HepG2 (cell line): ENCODE measurements around the gene HMGN5. TPM values are rescaled to one million over a fixed set of nuclear protein-coding genes. Genes with fewer than 3 reads are reported as not detected.

Source experiments
- ATAC-seq: fragments of 200-7000 bp; cut with Tn5 transposase; 3 replicates; pipeline ENCODE4 v1.9.1; 2020; ENCODE audit warnings: mild to moderate bottlenecking, moderate library complexity
- BruUV-seq: library from RNA; stranded (reverse); fragments of 400-500 nt; replicated peaks from 2 replicates; lab custom pipeline; 2021; lab: Mats Ljungman, UMichigan
- CTCF ChIA-PET: fragments of 300-600 bp; formaldehyde crosslinking; extraction: SDS; loops from one replicate; lab custom pipeline; 2021; ENCODE audit warnings: low total read pairs, inconsistent platforms, low intra/inter-chr PET ratio; lab: Yijun Ruan, JAX
- POLR2A ChIA-PET: fragments of 350-600 bp; sonication (Branson Sonifier 250); formaldehyde crosslinking; loops from one replicate; lab custom pipeline; 2020; ENCODE audit warnings: antibody characterized with exemption, inconsistent platforms; lab: Yijun Ruan, JAX
- DNase-seq: peaks from one replicate; pipeline ENCODE4 v3.0.0-alpha.2; 2015; ENCODE audit warnings: low spot score
- FAIRE-seq: peaks from 3 replicates; lab custom pipeline; 2011; peaks lifted over from hg19 to GRCh38; lab: Jason Lieb, UNC
- H2AFZ ChIP-seq: one replicate; pipeline ENCODE4 v1.6.1; 2011; ENCODE audit warnings: low read length, inconsistent platforms
- H3K27ac ChIP-seq: fragments of 300-600 bp; 3 replicates; pipeline ENCODE4 v1.8.0; 2011; ENCODE audit warnings: mixed run types, mild to moderate bottlenecking, mixed read lengths, low read length, inconsistent platforms; ENCODE audit not compliant: insufficient read depth; ENCODE audit errors: extremely low read length
- H3K27me3 ChIP-seq, 2 experiments: fragments of 200-600 bp in 1 of 2; 2 replicates in 1 of 2; 3 replicates in 1 of 2; pipeline versions ENCODE4 v1.6.0 to v1.8.0; 2011; ENCODE audit warnings: low read length in 2 of 2, mild to moderate bottlenecking in 2 of 2, moderate library complexity in 2 of 2, inconsistent platforms in 1 of 2; ENCODE audit not compliant: insufficient read depth in 2 of 2, control insufficient read depth in 1 of 2
- H3K36me3 ChIP-seq, 2 experiments: fragments of 200-600 bp in 1 of 2; replicated peaks in 1 of 2; 2 replicates in 1 of 2; 3 replicates in 1 of 2; pipeline versions ENCODE4 v1.5.1 to v1.8.0; 2011; ENCODE audit warnings: low read length in 2 of 2, inconsistent platforms in 1 of 2; ENCODE audit not compliant: insufficient read depth in 2 of 2, control insufficient read depth in 1 of 2
- H3K4me1 ChIP-seq: 2 replicates; pipeline ENCODE4 v1.5.1; 2012; ENCODE audit warnings: low read length, inconsistent platforms; ENCODE audit not compliant: insufficient read depth
- H3K4me2 ChIP-seq: 2 replicates; pipeline ENCODE4 v1.6.0; 2011; ENCODE audit warnings: low read depth, low read length, inconsistent platforms
- H3K4me3 ChIP-seq, 3 experiments: fragments of 200-600 bp in 1 of 3; sonication (generic), shearing (Covaris generic) in 1 of 3; replicated peaks in 1 of 3; 2 replicates each; pipeline ENCODE4 v1.5.1; 2011 to 2016; ENCODE audit warnings: low read length in 3 of 3, inconsistent platforms in 2 of 3, low read depth in 2 of 3, mild to moderate bottlenecking in 2 of 3, control low read depth in 1 of 3, mixed read lengths in 1 of 3; ENCODE audit not compliant: insufficient read depth in 1 of 3
- H3K79me2 ChIP-seq: one replicate; pipeline ENCODE4 v1.6.1; 2011; ENCODE audit warnings: low read length, inconsistent platforms; ENCODE audit not compliant: insufficient read depth
- H3K9ac ChIP-seq: 2 replicates; pipeline ENCODE4 v1.6.0; 2011; ENCODE audit warnings: mild to moderate bottlenecking, low read depth, low read length, inconsistent platforms; ENCODE audit not compliant: insufficient read depth
- H3K9me3 ChIP-seq: 2 replicates; pipeline ENCODE4 v1.5.1; 2012; ENCODE audit warnings: mild to moderate bottlenecking, low read length
- H4K20me1 ChIP-seq: 2 replicates; pipeline ENCODE4 v1.6.0; 2011; ENCODE audit warnings: inconsistent platforms, mild to moderate bottlenecking, low read length, moderate library complexity; ENCODE audit not compliant: insufficient read depth
- CREB1 ChIP-seq, 2 experiments: fragments of 450-650 bp in 1 of 2; IDR thresholded peaks; 2 replicates each; pipeline ENCODE4 v1.6.1; 2016 to 2017; ENCODE audit warnings: control low read depth in 1 of 2, mild to moderate bottlenecking in 1 of 2, missing compliant biosample characterization in 1 of 2, missing genetic modification characterization in 1 of 2
- MLLT10 ChIP-seq: sonication (generic); formaldehyde crosslinking; IDR thresholded peaks from 2 replicates; pipeline ENCODE4 v1.4.0; 2020; ENCODE audit warnings: missing genetic modification reagents
- SAFB2 ChIP-seq: sonication (generic); formaldehyde crosslinking; IDR thresholded peaks from 2 replicates; pipeline ENCODE4 v1.5.1; 2020; ENCODE audit warnings: missing genetic modification reagents, low read depth, mild to moderate bottlenecking, borderline replicate concordance
- SUZ12 ChIP-seq: fragments of 150-350 bp; IDR thresholded peaks from 2 replicates; pipeline ENCODE4 v1.6.1; 2014; ENCODE audit warnings: low read depth, low read length
- ZNF773 ChIP-seq: sonication (generic); formaldehyde crosslinking; IDR thresholded peaks from 2 replicates; pipeline ENCODE4 v1.4.0; 2020; ENCODE audit warnings: missing genetic modification reagents, borderline replicate concordance
- WGBS: methylation state at CpG from one replicate; pipeline ENCODE4 v1.1.6; 2017; ENCODE audit warnings: low lambda C conversion rate; 5-methylcytosine and 5-hydroxymethylcytosine counted together
- in situ Hi-C: cut with HindIII; loops from 2 replicates; pipeline ENCODE4 v1.10.0; 2017; ENCODE audit warnings: low pct_unique_long_range_greater_than_20kb; ENCODE audit not compliant: extremely low pct_ligation_motif_present
- intact Hi-C: fragments of 100-400 bp; cut with micrococcal nuclease; formaldehyde crosslinking; loops from one replicate; pipeline ENCODE4 v1.10.0; 2022; ENCODE audit not compliant: unreplicated experiment
- polyA plus RNA-seq, 8 experiments: library from polyadenylated mRNA; depleted of rRNA in 3 of 8; stranded (reverse) in 7 of 8; unstranded in 1 of 8; fragments of >200 nt; fragmentation: Illumina TruSeq in 4 of 8; extraction: Trizol in 4 of 8; gene quantifications; 2 replicates each; pipeline versions ENCODE4 v1.2.1 to v1.2.3, GENCODE V29; 2011 to 2016; ENCODE audit warnings: low read depth in 4 of 8, missing spikeins in 1 of 8, mixed read lengths in 1 of 8; ENCODE audit not compliant: insufficient read depth in 1 of 8
- total RNA-seq, 5 experiments: library from RNA; depleted of rRNA; stranded (reverse); fragments of >200 nt; fragmentation: Illumina TruSeq; extraction: Trizol; gene quantifications; 2 replicates each; pipeline ENCODE4 v1.2.3, GENCODE V29; 2016; ENCODE audit warnings: low read depth in 1 of 5
- TF ChIP-seq, protein P1 (sequence below): sonication (generic); formaldehyde crosslinking; IDR thresholded peaks from 2 replicates; pipeline ENCODE4 v1.5.1; 2020; ENCODE audit warnings: mild to moderate bottlenecking, missing genetic modification reagents, moderate library complexity
- TF ChIP-seq, protein P2 (sequence below): sonication (generic); formaldehyde crosslinking; IDR thresholded peaks from 2 replicates; pipeline ENCODE4 v1.8.0; 2022; ENCODE audit warnings: mild to moderate bottlenecking, missing genetic modification reagents

HMGN5 gene
- total and polyA plus RNA-seq, 2 of the 13 experiments (the other 11 are each of a cell fraction or from before 2014, with no cell fraction given) = 0.24 to 0.44 TPM

DNA sequence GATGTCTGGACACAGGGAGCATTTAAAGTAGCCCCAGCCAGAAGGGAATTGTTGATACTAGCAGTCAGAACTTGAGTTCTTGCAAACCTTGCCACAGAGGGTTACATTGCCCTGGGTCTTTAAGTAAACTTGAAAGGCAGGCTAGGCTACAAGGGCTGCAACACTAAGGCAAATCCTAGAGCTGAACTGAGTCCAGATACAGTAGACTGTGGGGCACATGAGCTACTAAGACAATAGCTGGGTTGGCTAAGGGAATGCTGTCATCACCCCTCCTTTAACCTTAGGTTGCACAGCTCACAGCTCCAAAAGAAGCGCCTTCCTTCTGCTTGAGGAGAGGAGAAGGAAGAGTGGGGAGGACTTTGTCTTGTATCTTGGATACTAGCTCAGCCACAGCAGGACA is 35.8 kb upstream of the HMGN5 start (continued):
- TF ChIP-seq, protein P1, sequence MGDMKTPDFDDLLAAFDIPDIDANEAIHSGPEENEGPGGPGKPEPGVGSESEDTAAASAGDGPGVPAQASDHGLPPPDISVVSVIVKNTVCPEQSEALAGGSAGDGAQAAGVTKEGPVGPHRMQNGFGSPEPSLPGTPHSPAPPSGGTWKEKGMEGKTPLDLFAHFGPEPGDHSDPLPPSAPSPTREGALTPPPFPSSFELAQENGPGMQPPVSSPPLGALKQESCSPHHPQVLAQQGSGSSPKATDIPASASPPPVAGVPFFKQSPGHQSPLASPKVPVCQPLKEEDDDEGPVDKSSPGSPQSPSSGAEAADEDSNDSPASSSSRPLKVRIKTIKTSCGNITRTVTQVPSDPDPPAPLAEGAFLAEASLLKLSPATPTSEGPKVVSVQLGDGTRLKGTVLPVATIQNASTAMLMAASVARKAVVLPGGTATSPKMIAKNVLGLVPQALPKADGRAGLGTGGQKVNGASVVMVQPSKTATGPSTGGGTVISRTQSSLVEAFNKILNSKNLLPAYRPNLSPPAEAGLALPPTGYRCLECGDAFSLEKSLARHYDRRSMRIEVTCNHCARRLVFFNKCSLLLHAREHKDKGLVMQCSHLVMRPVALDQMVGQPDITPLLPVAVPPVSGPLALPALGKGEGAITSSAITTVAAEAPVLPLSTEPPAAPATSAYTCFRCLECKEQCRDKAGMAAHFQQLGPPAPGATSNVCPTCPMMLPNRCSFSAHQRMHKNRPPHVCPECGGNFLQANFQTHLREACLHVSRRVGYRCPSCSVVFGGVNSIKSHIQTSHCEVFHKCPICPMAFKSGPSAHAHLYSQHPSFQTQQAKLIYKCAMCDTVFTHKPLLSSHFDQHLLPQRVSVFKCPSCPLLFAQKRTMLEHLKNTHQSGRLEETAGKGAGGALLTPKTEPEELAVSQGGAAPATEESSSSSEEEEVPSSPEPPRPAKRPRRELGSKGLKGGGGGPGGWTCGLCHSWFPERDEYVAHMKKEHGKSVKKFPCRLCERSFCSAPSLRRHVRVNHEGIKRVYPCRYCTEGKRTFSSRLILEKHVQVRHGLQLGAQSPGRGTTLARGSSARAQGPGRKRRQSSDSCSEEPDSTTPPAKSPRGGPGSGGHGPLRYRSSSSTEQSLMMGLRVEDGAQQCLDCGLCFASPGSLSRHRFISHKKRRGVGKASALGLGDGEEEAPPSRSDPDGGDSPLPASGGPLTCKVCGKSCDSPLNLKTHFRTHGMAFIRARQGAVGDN = no peak
- TF ChIP-seq ZNF773 (CRISPR knock-in tag) = no peak
- TF ChIP-seq SAFB2 (CRISPR knock-in tag) = no peak
- TF ChIP-seq, protein P2, sequence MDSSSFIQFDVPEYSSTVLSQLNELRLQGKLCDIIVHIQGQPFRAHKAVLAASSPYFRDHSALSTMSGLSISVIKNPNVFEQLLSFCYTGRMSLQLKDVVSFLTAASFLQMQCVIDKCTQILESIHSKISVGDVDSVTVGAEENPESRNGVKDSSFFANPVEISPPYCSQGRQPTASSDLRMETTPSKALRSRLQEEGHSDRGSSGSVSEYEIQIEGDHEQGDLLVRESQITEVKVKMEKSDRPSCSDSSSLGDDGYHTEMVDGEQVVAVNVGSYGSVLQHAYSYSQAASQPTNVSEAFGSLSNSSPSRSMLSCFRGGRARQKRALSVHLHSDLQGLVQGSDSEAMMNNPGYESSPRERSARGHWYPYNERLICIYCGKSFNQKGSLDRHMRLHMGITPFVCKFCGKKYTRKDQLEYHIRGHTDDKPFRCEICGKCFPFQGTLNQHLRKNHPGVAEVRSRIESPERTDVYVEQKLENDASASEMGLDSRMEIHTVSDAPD (CRISPR knock-in tag) = no peak
- TF ChIP-seq SUZ12 = no peak

DNA sequence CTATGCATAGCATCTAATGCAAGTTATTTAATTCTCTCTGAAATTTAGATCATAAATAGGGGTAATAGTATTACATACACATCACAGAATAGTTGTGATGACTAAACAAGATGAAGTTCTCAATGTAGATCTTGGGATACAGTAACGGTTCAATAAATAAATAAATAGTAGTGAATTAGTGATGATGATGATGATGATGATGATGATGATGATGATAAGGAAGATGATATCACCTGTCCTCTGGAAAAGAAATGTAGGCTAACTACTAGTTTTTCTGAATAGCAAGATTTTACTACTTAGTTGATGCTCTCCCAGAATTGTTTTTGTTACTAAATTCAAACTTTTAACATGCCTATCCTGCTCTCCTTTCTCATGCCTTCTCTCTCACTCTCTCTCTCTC is 30.5 kb upstream of the HMGN5 start:
- H3K4me1 ChIP-seq = no peaks in the 10 kb centered on the region
- no peaks in the 10 kb centered on the region for H3K9me3 ChIP-seq
- intact Hi-C loops = no loop called here
- WGBS = 90% methylated on average over 1 of the region's 1 CpG
- H3K4me3 ChIP-seq = no peak overlapping the region
- no TSS peak for BruUV-seq
- TF ChIP-seq MLLT10 (CRISPR knock-in tag) = no peak
- TF ChIP-seq CREB1 (IDR thresholded peaks at IDR 0.05) = peak; percentile 64; the same call in 1 of the 2 replicates
- no peak for TF ChIP-seq CREB1 (CRISPR knock-in tag; IDR thresholded peaks at IDR 0.05)
- FAIRE-seq (no peak), DNase-seq (no peak), ATAC-seq (no peak)
- H4K20me1 ChIP-seq = no peaks in the 10 kb centered on the region
- H3K27ac ChIP-seq = no peak overlapping the region
- CTCF ChIA-PET = no interaction called here
- no peak overlapping the region for H3K9ac ChIP-seq
- H3K27me3 ChIP-seq = no peaks in the 10 kb centered on the region
- POLR2A ChIA-PET = no interaction called here
- H3K4me2 ChIP-seq = no peak overlapping the region
- no peaks in the 10 kb centered on the region for H3K36me3 ChIP-seq
- in situ Hi-C loops = no loop called here
- H2AFZ ChIP-seq = no peak overlapping the region
- H3K79me2 ChIP-seq = no peaks in the 10 kb centered on the region
